ENCODE data around the gene SLCO4A1. TPM values are rescaled to one million over a fixed set of nuclear protein-coding genes. Genes with fewer than 3 reads are reported as not detected.

The SLCO4A1 gene
- total and polyA plus RNA-seq, 2 experiments from 2014 or later, result 0.15 to 1.0 TPM

GRCh38 chr20:62646851-62647520 is 4.7 kb downstream of the SLCO4A1 start:
- H3K9me3 ChIP-seq (ENCODE audit: low read depth), result no peaks in the 10 kb centered on the region
- H3K36me3 ChIP-seq, result no peaks in the 10 kb centered on the region
- H3K4me3 ChIP-seq, result no peak overlapping the region
- H3K27me3 ChIP-seq, result peaks cover 37% of the 10 kb centered on the region
- peaks cover 5% of the 10 kb centered on the region for H3K4me1 ChIP-seq (ENCODE audit: low read depth)
- no peak overlapping the region for H3K27ac ChIP-seq
- no peak for DNase-seq (ENCODE audit: low read depth in 1 of 2, low spot score in 1 of 2)
- TF ChIP-seq CTCF (IDR thresholded peaks at IDR 0.05; ENCODE audit: low read depth, low read length), result no peak

GRCh38 chr20:62647521-62648317 is 5.4 kb downstream of the SLCO4A1 start:
- no peak for DNase-seq (ENCODE audit: low read depth in 1 of 2, low spot score in 1 of 2)
- Histone ChIP-seq H3K4me1 (ENCODE audit: low read depth) (peaks cover 9% of the 10 kb centered on the region), H3K9me3 (ENCODE audit: low read depth) (no peaks in the 10 kb centered on the region), H3K27me3 (peaks cover 30% of the 10 kb centered on the region), H3K36me3 (no peaks in the 10 kb centered on the region), H3K27ac (no peak overlapping the region), H3K4me3 (no peak overlapping the region)
- no peak for TF ChIP-seq CTCF (IDR thresholded peaks at IDR 0.05; ENCODE audit: low read depth, low read length)

GRCh38 chr20:62648318-62648995 is 6.2 kb downstream of the SLCO4A1 start:
- TF ChIP-seq CTCF (IDR thresholded peaks at IDR 0.05; ENCODE audit: low read depth, low read length), result no peak
- H3K9me3 ChIP-seq (ENCODE audit: low read depth), result no peaks in the 10 kb centered on the region
- H3K36me3 ChIP-seq, result no peaks in the 10 kb centered on the region
- H3K27ac ChIP-seq, result no peak overlapping the region
- peaks cover 23% of the 10 kb centered on the region for H3K27me3 ChIP-seq
- H3K4me3 ChIP-seq, result no peak overlapping the region
- DNase-seq (ENCODE audit: low read depth in 1 of 2, low spot score in 1 of 2), result no peak
- H3K4me1 ChIP-seq (ENCODE audit: low read depth), result peaks cover 9% of the 10 kb centered on the region

GRCh38 chr20:62649140-62649539 is 6.8 kb downstream of the SLCO4A1 start:
- no peak overlapping the region for H3K4me3 ChIP-seq
- DNase-seq (ENCODE audit: low read depth in 1 of 2, low spot score in 1 of 2), result no peak
- H3K36me3 ChIP-seq, result no peaks in the 10 kb centered on the region
- TF ChIP-seq CTCF (IDR thresholded peaks at IDR 0.05; ENCODE audit: low read depth, low read length), result no peak
- peaks cover 9% of the 10 kb centered on the region for H3K4me1 ChIP-seq (ENCODE audit: low read depth)
- peaks cover 16% of the 10 kb centered on the region for H3K27me3 ChIP-seq
- H3K9me3 ChIP-seq (ENCODE audit: low read depth), result no peaks in the 10 kb centered on the region
- H3K27ac ChIP-seq, result no peak overlapping the region

GRCh38 chr20:62650551-62651284 is 8.4 kb downstream of the SLCO4A1 start:
- Histone ChIP-seq H3K9me3 (ENCODE audit: low read depth) (no peaks in the 10 kb centered on the region), H3K27ac (no peak overlapping the region), H3K36me3 (no peaks in the 10 kb centered on the region), H3K4me3 (no peak overlapping the region), H3K27me3 (peaks cover 2% of the 10 kb centered on the region), H3K4me1 (ENCODE audit: low read depth) (peaks cover 9% of the 10 kb centered on the region)
- no peak for TF ChIP-seq CTCF (IDR thresholded peaks at IDR 0.05; ENCODE audit: low read depth, low read length)
- DNase-seq (ENCODE audit: low read depth in 1 of 2, low spot score in 1 of 2), result no peak

Data from cardiac muscle cell (in vitro differentiated cells and primary cell).